ENCODE measurements around the gene QPRT. TPM values are rescaled to one million over a fixed set of nuclear protein-coding genes. Genes with fewer than 3 reads are reported as not detected.
"Not testable (repeated sequence)": the region's sequence is repeated elsewhere in the genome, so short reads cannot be mapped to it uniquely, and the experiment has no call there.

The QPRT gene
- total RNA-seq, 1 donor from 2014 or later, result 85.9 TPM

DNA sequence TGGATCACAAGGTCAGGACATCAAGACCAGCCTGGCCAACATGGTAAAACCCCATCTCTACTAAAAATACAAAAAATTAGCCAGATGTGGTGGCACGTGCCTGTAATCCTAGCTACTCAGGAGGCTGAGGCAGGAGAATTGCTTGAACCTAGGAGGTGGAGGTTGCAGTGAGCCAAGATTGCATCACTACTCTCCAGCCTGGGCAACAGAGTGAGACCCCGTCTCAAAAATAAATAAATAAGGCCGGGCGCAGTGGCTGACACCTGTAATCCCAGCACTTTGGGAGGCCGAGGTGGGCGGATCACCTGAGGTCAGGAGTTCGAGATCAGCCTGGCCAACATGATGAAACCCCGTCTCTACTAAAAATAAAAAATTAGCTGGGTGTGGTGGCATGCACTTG is 40.2 kb upstream of the QPRT start:
- FAIRE-seq; H3K27ac Mint-ChIP-seq (ENCODE audit: unreplicated experiment); H3K36me3 Mint-ChIP-seq (ENCODE audit: low read depth, unreplicated experiment); H3K9me3 ChIP-seq (ENCODE audit: insufficient read depth, low read depth, low read length); H3K4me2 ChIP-seq (ENCODE audit: low read length); H3K4me1 ChIP-seq (ENCODE audit: insufficient read depth, low read length); H4K20me1 ChIP-seq (ENCODE audit: insufficient read depth, low read length); H3K4me3 Mint-ChIP-seq (ENCODE audit: unreplicated experiment); H3K4me3 ChIP-seq (ENCODE audit: insufficient read depth, low read depth, low read length); H3K4me1 Mint-ChIP-seq (ENCODE audit: low read depth, unreplicated experiment); H2AFZ ChIP-seq (ENCODE audit: low read depth, low read length); H3K27ac ChIP-seq (ENCODE audit: low read depth, low read length); DNase-seq (ENCODE audit: low read depth); H3K79me2 ChIP-seq (ENCODE audit: insufficient read depth, low read length); H3K36me3 ChIP-seq (ENCODE audit: insufficient read depth, low read length); H3K9me3 Mint-ChIP-seq (ENCODE audit: unreplicated experiment); H3K27me3 ChIP-seq (ENCODE audit: insufficient read depth, low read length); H3K9ac ChIP-seq (ENCODE audit: low read length); H3K27me3 Mint-ChIP-seq (ENCODE audit: low read depth, unreplicated experiment): not testable (repeated sequence)

DNA sequence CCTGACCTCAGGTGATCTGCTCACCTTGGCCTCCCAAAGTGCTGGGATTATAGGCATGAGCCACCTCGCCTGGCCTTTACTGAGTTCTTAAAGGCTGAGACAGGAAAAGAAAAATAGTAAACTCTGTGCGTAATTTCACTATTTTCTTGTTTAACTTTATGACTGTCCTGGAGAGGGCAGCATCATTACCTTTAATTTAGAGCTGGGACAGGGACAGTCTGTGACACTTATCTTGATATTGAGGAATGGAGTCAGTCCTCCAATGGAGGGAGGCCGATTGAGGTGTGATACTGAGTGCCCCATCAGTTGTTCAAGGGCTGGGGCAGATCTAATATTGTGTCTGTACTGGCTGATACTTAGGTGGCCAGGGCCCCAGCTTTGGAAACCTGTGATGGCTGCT is 37.4 kb upstream of the QPRT start:
- FAIRE-seq (no peak), DNase-seq (ENCODE audit: low read depth) (no peak)
- Mint-ChIP-seq H3K9me3 (ENCODE audit: unreplicated experiment) (peaks cover 2% of the 10 kb centered on the region), H3K4me1 (ENCODE audit: low read depth, unreplicated experiment) (no peaks in the 10 kb centered on the region), H3K27me3 (ENCODE audit: low read depth, unreplicated experiment) (peaks cover 2% of the 10 kb centered on the region), H3K4me3 (ENCODE audit: unreplicated experiment) (no peak overlapping the region), H3K36me3 (ENCODE audit: low read depth, unreplicated experiment) (no peaks in the 10 kb centered on the region), H3K27ac (ENCODE audit: unreplicated experiment) (no peak overlapping the region)
- no peak for TF ChIP-seq EZH2 (IDR thresholded peaks at IDR 0.05; ENCODE audit: insufficient read depth, low read length)
- TF ChIP-seq, protein P1, sequence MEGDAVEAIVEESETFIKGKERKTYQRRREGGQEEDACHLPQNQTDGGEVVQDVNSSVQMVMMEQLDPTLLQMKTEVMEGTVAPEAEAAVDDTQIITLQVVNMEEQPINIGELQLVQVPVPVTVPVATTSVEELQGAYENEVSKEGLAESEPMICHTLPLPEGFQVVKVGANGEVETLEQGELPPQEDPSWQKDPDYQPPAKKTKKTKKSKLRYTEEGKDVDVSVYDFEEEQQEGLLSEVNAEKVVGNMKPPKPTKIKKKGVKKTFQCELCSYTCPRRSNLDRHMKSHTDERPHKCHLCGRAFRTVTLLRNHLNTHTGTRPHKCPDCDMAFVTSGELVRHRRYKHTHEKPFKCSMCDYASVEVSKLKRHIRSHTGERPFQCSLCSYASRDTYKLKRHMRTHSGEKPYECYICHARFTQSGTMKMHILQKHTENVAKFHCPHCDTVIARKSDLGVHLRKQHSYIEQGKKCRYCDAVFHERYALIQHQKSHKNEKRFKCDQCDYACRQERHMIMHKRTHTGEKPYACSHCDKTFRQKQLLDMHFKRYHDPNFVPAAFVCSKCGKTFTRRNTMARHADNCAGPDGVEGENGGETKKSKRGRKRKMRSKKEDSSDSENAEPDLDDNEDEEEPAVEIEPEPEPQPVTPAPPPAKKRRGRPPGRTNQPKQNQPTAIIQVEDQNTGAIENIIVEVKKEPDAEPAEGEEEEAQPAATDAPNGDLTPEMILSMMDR (IDR thresholded peaks at IDR 0.05; ENCODE audit: insufficient read depth, low read depth, low read length), result no peak
- Histone ChIP-seq H3K27me3 (ENCODE audit: insufficient read depth, low read length) (no peaks in the 10 kb centered on the region), H3K79me2 (ENCODE audit: insufficient read depth, low read length) (no peaks in the 10 kb centered on the region), H3K9ac (ENCODE audit: low read length) (no peak overlapping the region), H3K4me1 (ENCODE audit: insufficient read depth, low read length) (no peaks in the 10 kb centered on the region), H3K9me3 (ENCODE audit: insufficient read depth, low read depth, low read length) (no peaks in the 10 kb centered on the region), H3K36me3 (ENCODE audit: insufficient read depth, low read length) (no peaks in the 10 kb centered on the region), H3K4me3 (ENCODE audit: insufficient read depth, low read depth, low read length) (no peak overlapping the region), H2AFZ (ENCODE audit: low read depth, low read length) (no peak overlapping the region), H3K27ac (ENCODE audit: low read depth, low read length) (no peak overlapping the region), H4K20me1 (ENCODE audit: insufficient read depth, low read length) (no peaks in the 10 kb centered on the region), H3K4me2 (ENCODE audit: low read length) (no peak overlapping the region)

- H3K4me2 ChIP-seq (ENCODE audit: low read length), result no peak overlapping the region
- H3K27ac ChIP-seq (ENCODE audit: low read depth, low read length), result no peak overlapping the region
- no peak for DNase-seq (ENCODE audit: low read depth)
- Mint-ChIP-seq H3K4me3 (ENCODE audit: unreplicated experiment) (no peak overlapping the region), H3K27ac (ENCODE audit: unreplicated experiment) (no peak overlapping the region), H3K4me1 (ENCODE audit: low read depth, unreplicated experiment) (no peaks in the 10 kb centered on the region), H3K27me3 (ENCODE audit: low read depth, unreplicated experiment) (peaks cover 2% of the 10 kb centered on the region), H3K36me3 (ENCODE audit: low read depth, unreplicated experiment) (no peaks in the 10 kb centered on the region), H3K9me3 (ENCODE audit: unreplicated experiment) (peaks cover 2% of the 10 kb centered on the region)
- no peaks in the 10 kb centered on the region for H3K4me1 ChIP-seq (ENCODE audit: insufficient read depth, low read length)
- no peaks in the 10 kb centered on the region for H3K79me2 ChIP-seq (ENCODE audit: insufficient read depth, low read length)
- no peaks in the 10 kb centered on the region for H4K20me1 ChIP-seq (ENCODE audit: insufficient read depth, low read length)
- H3K9me3 ChIP-seq (ENCODE audit: insufficient read depth, low read depth, low read length), result no peaks in the 10 kb centered on the region
- no peak overlapping the region for H3K4me3 ChIP-seq (ENCODE audit: insufficient read depth, low read depth, low read length)
- FAIRE-seq, result no peak
- no peak for TF ChIP-seq EZH2 (IDR thresholded peaks at IDR 0.05; ENCODE audit: insufficient read depth, low read length)
- TF ChIP-seq, protein P1 (IDR thresholded peaks at IDR 0.05; ENCODE audit: insufficient read depth, low read depth, low read length), result no peak
- no peak overlapping the region for H3K9ac ChIP-seq (ENCODE audit: low read length)
- H3K36me3 ChIP-seq (ENCODE audit: insufficient read depth, low read length), result no peaks in the 10 kb centered on the region
- no peaks in the 10 kb centered on the region for H3K27me3 ChIP-seq (ENCODE audit: insufficient read depth, low read length)
- H2AFZ ChIP-seq (ENCODE audit: low read depth, low read length), result no peak overlapping the region
Observed at GRCh38 chr16:29643596-29643995, 35.4 kb upstream of the QPRT start.
